D721Med (cell line): ENCODE results near the gene LHX6.

Source experiments
- DNase-seq: peaks from one replicate; pipeline ENCODE4 v3.0.0; 2011; ENCODE audit warnings: low spot score; ENCODE audit not compliant: insufficient read length
- FAIRE-seq: peaks from 2 replicates; lab custom pipeline; 2011; peaks lifted over from hg19 to GRCh38; lab: Jason Lieb, UNC
- TF ChIP-seq, protein P1 (sequence below): IDR thresholded peaks from 2 replicates; pipeline ENCODE4 v1.5.1; 2012; ENCODE audit warnings: mild to moderate bottlenecking, control low read depth; ENCODE audit not compliant: insufficient read depth; ENCODE audit errors: missing control alignments

The LHX6 gene

GRCh38 chr9:122219856-122220672 is 8.7 kb downstream of the LHX6 start:
- FAIRE-seq, result no peak
- TF ChIP-seq, protein P1, sequence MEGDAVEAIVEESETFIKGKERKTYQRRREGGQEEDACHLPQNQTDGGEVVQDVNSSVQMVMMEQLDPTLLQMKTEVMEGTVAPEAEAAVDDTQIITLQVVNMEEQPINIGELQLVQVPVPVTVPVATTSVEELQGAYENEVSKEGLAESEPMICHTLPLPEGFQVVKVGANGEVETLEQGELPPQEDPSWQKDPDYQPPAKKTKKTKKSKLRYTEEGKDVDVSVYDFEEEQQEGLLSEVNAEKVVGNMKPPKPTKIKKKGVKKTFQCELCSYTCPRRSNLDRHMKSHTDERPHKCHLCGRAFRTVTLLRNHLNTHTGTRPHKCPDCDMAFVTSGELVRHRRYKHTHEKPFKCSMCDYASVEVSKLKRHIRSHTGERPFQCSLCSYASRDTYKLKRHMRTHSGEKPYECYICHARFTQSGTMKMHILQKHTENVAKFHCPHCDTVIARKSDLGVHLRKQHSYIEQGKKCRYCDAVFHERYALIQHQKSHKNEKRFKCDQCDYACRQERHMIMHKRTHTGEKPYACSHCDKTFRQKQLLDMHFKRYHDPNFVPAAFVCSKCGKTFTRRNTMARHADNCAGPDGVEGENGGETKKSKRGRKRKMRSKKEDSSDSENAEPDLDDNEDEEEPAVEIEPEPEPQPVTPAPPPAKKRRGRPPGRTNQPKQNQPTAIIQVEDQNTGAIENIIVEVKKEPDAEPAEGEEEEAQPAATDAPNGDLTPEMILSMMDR, result no peak
- no peak for DNase-seq

DNA sequence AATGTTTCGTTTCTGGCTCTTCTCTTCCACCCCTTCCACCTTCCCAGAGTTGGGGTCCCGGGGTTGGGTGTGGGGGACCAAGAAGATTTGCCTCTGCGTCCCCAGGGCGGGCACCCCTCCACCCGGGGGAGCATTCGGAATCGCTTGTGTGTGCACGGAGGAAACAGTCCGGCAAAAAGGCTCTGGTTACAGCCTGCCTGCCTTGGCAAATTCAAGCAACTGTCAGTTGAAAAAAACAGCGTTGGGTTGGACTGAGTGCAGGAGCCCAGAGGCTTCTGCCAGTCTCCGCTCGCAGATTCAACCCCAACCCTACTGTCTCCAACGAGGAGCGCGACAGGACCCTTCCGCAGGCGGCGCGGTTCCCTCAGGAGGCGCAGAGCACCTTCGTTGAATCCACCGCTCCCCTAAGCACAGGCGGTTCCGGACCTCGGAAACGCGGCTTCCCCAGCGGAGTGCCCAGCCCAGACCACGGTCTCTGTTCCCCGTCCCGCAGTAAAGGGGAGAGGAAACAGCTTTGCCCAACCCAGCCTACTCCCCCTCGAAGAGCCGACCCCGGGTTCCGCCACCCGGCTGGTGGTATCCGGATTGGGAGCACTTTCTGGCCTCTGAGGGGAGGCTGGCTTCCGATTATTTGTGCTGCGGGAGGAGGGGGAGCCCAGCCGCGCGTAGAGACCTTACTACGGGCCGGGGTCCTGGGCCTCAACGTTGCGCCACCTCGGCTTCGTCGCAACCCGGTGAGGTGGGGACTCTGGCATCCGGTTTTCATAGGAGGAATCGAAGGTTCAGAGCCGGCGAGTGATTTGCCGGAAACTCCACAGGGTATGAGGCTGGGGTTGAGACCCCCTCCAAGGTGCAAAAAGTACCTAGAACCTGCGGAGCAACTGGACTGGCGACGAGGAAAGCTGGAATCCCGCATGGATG is 9.6 kb downstream of the LHX6 start:
- DNase-seq, result no peak
- FAIRE-seq, result no peak
- TF ChIP-seq, protein P1, result no peak

GRCh38 chr9:122218071-122218934 is 10.5 kb downstream of the LHX6 start:
- FAIRE-seq (no peak), DNase-seq (no peak)
- TF ChIP-seq, protein P1, result no peak

- DNase-seq, result no peak
- no peak for FAIRE-seq
- TF ChIP-seq, protein P1, result no peak
Measured at GRCh38 chr9:122217640-122218039, 11.1 kb downstream of the LHX6 start.

DNA sequence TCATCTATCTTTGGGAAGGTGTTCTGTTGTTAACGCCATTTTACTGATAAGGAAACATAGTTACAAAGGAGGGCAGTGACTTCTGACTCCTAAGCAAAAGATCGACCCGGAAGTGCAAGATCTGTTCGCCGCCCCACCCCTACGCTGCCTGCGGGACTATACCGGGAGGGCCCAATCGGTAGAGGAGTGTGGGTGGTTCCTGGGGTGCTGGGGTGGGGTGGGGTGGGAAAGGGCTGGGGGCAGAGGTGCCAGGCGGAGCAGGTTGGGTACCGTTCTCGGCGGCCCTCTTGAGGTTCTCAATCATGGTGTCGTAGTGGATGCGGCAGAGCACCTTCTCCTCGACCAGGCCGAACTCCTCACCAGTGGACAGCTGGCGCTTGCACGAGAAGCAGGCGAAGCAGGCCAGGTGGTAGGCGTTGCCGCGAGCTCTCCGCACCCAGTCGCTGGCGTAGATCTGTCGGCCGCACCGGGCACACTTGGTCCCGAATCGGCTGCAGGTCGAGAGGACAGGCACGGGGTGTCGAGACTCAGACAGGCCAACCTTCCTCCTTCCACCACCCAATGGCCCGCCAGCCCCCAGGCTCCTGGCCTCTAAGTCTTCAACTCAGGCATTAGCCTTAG is 11.8 kb downstream of the LHX6 start:
- TF ChIP-seq, protein P1, result no peak
- FAIRE-seq, result no peak

GRCh38 chr9:122216138-122216797 is 12.5 kb downstream of the LHX6 start:
- DNase-seq, result no peak
- FAIRE-seq, result no peak
- TF ChIP-seq, protein P1, result no peak

More for the DNA sequence above, 11.8 kb downstream of the LHX6 start:
- no peak for DNase-seq
